HL-60 (cell line): ENCODE results near the gene BANF2.

Experiments used
- DNase-seq, 2 experiments: peaks; one replicate each; pipeline ENCODE4 v3.0.0-alpha.2; 2010 to 2020; ENCODE audit warnings: low read depth in 1 of 2, low spot score in 1 of 2
- H3K27ac ChIP-seq: fragments of 250-450 bp; sonication (Bioruptor Pico); replicated peaks from 2 replicates; pipeline ENCODE4 v1.5.1; 2020; ENCODE audit warnings: mild to moderate bottlenecking, moderate library complexity
- H3K27me3 ChIP-seq: fragments of 250-450 bp; sonication (Bioruptor Pico); 2 replicates; pipeline ENCODE4 v1.5.1; 2021; ENCODE audit warnings: mild to moderate bottlenecking, moderate library complexity; ENCODE audit not compliant: insufficient read depth, poor library complexity, severe bottlenecking
- H3K4me3 ChIP-seq: replicated peaks from 2 replicates; pipeline ENCODE4 v1.5.1; 2011; ENCODE audit warnings: mild to moderate bottlenecking, control low read depth, low read length; ENCODE audit not compliant: insufficient read depth
- CTCF ChIP-seq: IDR thresholded peaks from one replicate; pipeline ENCODE4 v1.5.1; 2011; ENCODE audit warnings: low read length, control low read depth, inconsistent platforms; ENCODE audit not compliant: insufficient read depth
- GABPA ChIP-seq: IDR thresholded peaks from 2 replicates; pipeline ENCODE4 v1.6.1; 2012; ENCODE audit warnings: low read depth
- POLR2AphosphoS5 ChIP-seq: IDR thresholded peaks from 2 replicates; pipeline ENCODE4 v1.6.1; 2012; ENCODE audit warnings: low read depth
- REST ChIP-seq: IDR thresholded peaks from 2 replicates; pipeline ENCODE4 v1.6.1; 2012; ENCODE audit warnings: low read depth; ENCODE audit not compliant: insufficient replicate concordance
- SPI1 ChIP-seq: IDR thresholded peaks from 2 replicates; pipeline ENCODE4 v1.6.1; 2012; ENCODE audit warnings: low read depth, mild to moderate bottlenecking, borderline replicate concordance

Gene BANF2

DNA sequence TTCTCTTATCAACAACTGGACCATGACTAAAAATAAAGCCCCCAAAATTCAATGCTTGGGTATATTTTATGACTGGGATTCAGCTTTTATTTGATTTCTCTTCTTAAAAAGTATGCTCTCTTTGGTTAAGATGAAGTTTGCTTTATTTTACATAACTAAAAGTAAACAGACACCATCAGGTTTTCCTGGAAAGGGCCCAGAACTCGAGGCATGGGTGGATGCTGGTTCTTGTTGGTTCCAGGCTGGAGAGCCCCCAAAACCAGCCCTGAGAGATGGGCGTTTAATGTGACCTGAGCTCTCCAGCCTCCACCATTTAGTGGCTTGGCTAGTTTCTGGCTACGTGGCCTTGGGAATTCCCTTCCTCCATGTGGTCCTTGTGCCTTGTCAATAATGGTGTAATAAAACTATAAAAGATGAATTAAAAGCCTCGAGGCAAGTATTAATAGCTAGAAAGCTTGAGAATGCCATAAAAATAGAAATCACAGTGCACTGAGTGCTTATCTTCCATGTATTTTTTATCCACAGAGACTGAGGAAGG lies 34.1 kb downstream of the BANF2 start:
- TF ChIP-seq REST: no peak
- TF ChIP-seq SPI1: no peak
- no peak for TF ChIP-seq CTCF
- TF ChIP-seq GABPA: no peak
- no peak overlapping the region for H3K4me3 ChIP-seq
- no peaks in the 10 kb centered on the region for H3K27me3 ChIP-seq
- H3K27ac ChIP-seq: no peak overlapping the region
- DNase-seq: no peak

- no peak for DNase-seq
- Histone ChIP-seq H3K4me3 (no peak overlapping the region), H3K27ac (no peak overlapping the region), H3K27me3 (no peaks in the 10 kb centered on the region)
- TF ChIP-seq CTCF (no peak), POLR2AphosphoS5 (no peak), REST (no peak), GABPA (no peak), SPI1 (no peak)
These were observed 34.6 kb downstream of the BANF2 start for GRCh38 chr20:17734374-17734773.

DNA sequence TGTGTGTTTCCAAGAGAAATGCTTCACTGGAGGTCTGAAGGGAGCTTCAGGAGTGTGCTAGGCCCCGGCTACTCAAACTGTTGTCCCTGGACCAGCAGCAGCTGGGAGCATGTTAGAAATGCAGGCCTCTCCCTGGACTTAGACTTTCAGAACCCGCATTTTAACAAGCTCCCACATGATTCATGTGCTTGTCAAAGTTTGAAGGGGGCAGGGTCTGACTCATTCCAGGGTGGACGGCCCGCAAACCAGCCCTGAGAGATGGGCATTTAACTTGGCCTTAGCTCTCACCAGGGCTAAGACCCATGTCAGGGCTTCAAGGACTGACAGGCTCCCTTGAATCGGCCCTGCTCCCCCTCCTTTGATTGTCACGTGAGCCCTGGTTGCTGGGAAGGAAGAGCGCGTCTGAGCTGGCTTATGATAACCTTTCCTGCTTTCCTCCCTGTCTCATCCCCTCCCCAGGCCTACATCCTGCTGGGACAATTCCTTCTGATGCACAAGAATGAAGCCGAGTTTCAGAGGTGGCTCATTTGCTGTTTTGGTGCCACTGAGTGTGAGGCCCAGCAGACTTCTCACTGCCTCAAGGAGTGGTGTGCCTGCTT lies 35.5 kb downstream of the BANF2 start:
- no peak for DNase-seq
- H3K27ac ChIP-seq: no peak overlapping the region
- no peak for TF ChIP-seq REST
- no peak for TF ChIP-seq SPI1
- TF ChIP-seq GABPA: no peak
- TF ChIP-seq POLR2AphosphoS5: no peak
- no peak for TF ChIP-seq CTCF
- H3K27me3 ChIP-seq: no peaks in the 10 kb centered on the region
- no peak overlapping the region for H3K4me3 ChIP-seq
